AG09319 (cell line): ENCODE measurements around the gene PPP2R2B.

ENCODE experiments used
- DNase-seq: peaks from one replicate; pipeline ENCODE4 v3.0.0-alpha.2; 2010; ENCODE audit warnings: low read depth; ENCODE audit errors: extremely low read depth
- TF ChIP-seq, protein P1 (sequence below): IDR thresholded peaks from 2 replicates; pipeline ENCODE4 v1.5.1; 2011; ENCODE audit warnings: low read depth, mild to moderate bottlenecking, inconsistent platforms, low read length, moderate library complexity

Gene PPP2R2B

DNA sequence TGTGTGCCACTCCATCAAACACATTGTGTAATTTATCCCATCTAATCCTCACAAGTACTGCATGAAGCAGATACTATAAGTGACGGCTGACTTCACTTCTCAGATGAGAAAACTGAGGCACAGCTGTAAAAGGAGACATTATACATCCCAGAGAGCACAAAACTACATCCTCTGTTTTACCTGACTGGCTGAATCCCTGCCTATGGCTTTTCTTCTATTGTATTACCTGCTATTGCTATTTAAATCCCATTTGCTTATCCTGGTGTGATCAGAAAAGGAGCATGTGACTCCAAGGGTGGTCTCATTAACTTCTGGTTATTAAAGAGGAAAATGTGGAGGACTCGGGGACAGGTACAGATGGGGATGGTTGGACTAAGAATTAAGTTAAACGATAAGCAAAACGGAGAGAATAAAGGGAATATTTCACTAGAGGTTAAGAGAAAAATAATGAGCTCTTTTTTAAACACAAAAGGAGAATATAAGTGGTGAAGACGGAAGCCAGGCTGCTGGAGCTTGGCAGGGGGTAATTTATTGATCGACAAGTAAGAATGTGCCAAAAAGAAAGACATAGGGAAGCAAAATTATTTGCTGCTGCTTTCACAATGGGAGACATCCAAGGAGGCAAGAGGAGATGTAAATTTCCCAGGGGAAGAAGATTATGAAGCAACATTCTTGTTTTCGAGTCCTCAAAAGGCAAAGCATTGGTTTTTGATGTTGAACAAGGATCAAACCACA, 206.8 kb downstream of the PPP2R2B start:
- TF ChIP-seq, protein P1, sequence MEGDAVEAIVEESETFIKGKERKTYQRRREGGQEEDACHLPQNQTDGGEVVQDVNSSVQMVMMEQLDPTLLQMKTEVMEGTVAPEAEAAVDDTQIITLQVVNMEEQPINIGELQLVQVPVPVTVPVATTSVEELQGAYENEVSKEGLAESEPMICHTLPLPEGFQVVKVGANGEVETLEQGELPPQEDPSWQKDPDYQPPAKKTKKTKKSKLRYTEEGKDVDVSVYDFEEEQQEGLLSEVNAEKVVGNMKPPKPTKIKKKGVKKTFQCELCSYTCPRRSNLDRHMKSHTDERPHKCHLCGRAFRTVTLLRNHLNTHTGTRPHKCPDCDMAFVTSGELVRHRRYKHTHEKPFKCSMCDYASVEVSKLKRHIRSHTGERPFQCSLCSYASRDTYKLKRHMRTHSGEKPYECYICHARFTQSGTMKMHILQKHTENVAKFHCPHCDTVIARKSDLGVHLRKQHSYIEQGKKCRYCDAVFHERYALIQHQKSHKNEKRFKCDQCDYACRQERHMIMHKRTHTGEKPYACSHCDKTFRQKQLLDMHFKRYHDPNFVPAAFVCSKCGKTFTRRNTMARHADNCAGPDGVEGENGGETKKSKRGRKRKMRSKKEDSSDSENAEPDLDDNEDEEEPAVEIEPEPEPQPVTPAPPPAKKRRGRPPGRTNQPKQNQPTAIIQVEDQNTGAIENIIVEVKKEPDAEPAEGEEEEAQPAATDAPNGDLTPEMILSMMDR, result no peak
- no peak for DNase-seq

DNA sequence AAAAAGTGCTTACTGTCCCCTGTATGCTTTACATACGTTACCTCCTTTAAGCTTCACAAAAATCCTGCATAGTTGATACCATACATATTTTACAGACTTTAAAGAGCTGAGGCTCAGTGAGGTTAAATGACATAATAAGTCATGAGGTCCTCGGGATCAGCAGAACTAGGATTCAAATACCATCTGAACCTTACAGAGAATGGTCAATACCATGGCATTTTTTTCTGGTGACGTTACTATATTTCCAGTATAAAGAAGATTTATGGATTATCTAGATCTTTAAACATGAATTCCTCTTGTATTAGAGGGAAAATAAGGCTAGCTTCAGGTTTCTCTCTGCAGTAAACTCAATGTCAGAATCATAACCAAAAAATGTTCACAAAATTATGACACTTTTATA, 208.9 kb downstream of the PPP2R2B start:
- TF ChIP-seq, protein P1, result no peak
- DNase-seq, result no peak

GRCh38 chr5:146667633-146668272, 210.8 kb downstream of the PPP2R2B start:
- DNase-seq, result no peak
- TF ChIP-seq, protein P1, result no peak

GRCh38 chr5:146662229-146662628, 216.3 kb downstream of the PPP2R2B start:
- no peak for DNase-seq

GRCh38 chr5:146660376-146660960, 218.1 kb downstream of the PPP2R2B start:
- no peak for DNase-seq

More at GRCh38 chr5:146662229-146662628, 216.3 kb downstream of the PPP2R2B start:
- TF ChIP-seq, protein P1, result peak; percentile 24

DNA sequence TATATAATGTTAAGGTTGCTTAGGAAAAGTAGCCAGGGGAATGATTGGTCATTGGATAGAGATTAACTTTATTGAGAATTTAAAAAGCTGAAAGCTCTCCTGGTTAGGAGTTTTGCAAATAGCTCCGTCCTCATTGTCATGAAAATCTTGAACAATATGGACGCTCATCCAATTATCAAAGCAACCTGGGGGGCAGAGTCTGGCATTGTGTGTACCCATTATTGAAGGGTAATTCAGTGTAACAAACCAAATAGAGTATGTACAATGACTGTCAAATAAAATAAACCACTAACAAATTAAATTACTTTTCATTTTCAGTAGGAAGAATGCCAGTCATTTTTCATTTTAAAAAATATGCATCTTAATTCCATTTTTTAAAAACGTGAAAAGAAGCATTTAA, 218.6 kb downstream of the PPP2R2B start:
- DNase-seq, result no peak
- TF ChIP-seq, protein P1, result no peak

More at GRCh38 chr5:146660376-146660960, 218.1 kb downstream of the PPP2R2B start:
- TF ChIP-seq, protein P1, result no peak

GRCh38 chr5:146656703-146657102, 221.9 kb downstream of the PPP2R2B start:
- DNase-seq, result no peak
- TF ChIP-seq, protein P1, result no peak
